DMS79 (cell line): Measurements from ENCODE around the gene PCDHA4.
"Not testable (repeated sequence)": the region's sequence is repeated elsewhere in the genome, so short reads cannot be mapped to it uniquely, and the experiment has no call there.

Source experiments
- DNase-seq: peaks from one replicate; lab custom pipeline; 2025; lab: John Stamatoyannopoulos, UW

Gene PCDHA4

GRCh38 chr5:140821375-140822280 is 14.8 kb downstream of the PCDHA4 start, which contains the start of gene PCDHA5:
Gene PCDHA5 (plus strand): TSS chr5:140821613.
- DNase-seq, result no peak

- DNase-seq, result no peak
Observed at GRCh38 chr5:140822281-140822629, 15.4 kb downstream of the PCDHA4 start.

- DNase-seq, result not testable (repeated sequence)
Observed at GRCh38 chr5:140822969-140823368, 16.1 kb downstream of the PCDHA4 start.

GRCh38 chr5:140823475-140823874 is 16.6 kb downstream of the PCDHA4 start:
- no peak for DNase-seq

- DNase-seq, result no peak
Observed at GRCh38 chr5:140827704-140828361, 21.0 kb downstream of the PCDHA4 start, which contains the start of gene PCDHA6. Gene PCDHA6 (plus strand): TSS chr5:140827960. CDS start chr5:140828092, 132 bp downstream.

GRCh38 chr5:140828362-140828737 is 21.5 kb downstream of the PCDHA4 start:
- DNase-seq, result no peak

- not testable (repeated sequence) for DNase-seq
Observed at GRCh38 chr5:140829511-140830501, 22.9 kb downstream of the PCDHA4 start.

DNA sequence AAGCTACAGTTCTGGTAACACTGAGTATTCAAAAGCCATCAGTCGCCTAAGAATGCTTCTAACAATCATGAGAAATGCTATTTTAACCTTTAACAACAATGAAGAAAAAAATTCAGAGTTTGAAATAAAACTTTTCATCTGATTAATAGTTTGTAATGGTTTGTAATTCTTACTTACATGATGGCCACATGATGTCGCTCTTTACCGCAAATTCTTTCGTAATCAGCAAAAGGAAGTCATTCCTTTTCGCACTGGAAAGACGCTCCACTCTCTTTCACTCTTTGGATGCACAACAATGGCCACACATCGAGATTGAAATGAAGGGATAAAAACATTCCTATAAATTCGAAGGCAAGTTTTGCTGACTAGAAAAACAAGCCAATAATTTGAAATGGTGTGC is 27.1 kb downstream of the PCDHA4 start, which contains the start of gene PCDHA7:
Gene PCDHA7 (plus strand): TSS at position 277 of the 400 bp plus-strand sequence. CDS start 115 bp downstream, at position 392.
- no peak for DNase-seq

GRCh38 chr5:140834439-140835008 is 27.7 kb downstream of the PCDHA4 start:
- not testable (repeated sequence) for DNase-seq

DNA sequence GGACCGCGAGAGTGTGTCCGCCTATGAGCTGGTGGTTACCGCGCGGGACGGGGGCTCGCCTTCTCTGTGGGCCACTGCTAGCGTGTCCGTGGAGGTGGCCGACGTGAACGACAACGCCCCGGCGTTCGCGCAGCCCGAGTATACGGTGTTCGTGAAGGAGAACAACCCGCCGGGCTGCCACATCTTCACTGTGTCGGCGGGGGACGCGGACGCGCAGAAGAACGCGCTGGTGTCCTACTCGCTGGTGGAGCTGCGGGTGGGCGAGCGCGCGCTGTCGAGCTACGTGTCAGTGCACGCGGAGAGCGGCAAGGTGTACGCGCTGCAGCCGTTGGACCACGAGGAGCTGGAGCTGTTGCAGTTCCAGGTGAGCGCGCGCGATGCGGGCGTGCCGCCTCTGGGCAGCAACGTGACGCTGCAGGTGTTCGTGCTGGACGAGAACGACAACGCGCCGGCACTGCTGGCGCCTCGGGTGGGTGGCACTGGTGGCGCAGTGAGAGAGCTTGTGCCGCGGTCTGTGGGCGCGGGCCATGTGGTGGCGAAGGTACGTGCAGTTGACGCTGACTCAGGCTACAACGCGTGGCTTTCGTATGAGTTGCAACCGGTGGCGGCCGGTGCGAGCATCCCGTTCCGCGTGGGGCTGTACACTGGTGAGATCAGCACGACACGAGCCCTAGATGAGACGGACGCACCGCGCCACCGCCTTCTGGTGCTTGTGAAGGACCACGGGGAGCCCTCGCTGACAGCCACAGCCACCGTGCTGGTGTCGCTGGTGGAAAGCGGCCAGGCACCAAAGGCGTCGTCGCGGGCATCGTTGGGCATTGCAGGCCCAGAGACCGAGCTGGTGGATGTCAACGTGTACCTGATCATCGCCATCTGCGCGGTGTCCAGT is 29.0 kb downstream of the PCDHA4 start:
- DNase-seq, result no peak

DNA sequence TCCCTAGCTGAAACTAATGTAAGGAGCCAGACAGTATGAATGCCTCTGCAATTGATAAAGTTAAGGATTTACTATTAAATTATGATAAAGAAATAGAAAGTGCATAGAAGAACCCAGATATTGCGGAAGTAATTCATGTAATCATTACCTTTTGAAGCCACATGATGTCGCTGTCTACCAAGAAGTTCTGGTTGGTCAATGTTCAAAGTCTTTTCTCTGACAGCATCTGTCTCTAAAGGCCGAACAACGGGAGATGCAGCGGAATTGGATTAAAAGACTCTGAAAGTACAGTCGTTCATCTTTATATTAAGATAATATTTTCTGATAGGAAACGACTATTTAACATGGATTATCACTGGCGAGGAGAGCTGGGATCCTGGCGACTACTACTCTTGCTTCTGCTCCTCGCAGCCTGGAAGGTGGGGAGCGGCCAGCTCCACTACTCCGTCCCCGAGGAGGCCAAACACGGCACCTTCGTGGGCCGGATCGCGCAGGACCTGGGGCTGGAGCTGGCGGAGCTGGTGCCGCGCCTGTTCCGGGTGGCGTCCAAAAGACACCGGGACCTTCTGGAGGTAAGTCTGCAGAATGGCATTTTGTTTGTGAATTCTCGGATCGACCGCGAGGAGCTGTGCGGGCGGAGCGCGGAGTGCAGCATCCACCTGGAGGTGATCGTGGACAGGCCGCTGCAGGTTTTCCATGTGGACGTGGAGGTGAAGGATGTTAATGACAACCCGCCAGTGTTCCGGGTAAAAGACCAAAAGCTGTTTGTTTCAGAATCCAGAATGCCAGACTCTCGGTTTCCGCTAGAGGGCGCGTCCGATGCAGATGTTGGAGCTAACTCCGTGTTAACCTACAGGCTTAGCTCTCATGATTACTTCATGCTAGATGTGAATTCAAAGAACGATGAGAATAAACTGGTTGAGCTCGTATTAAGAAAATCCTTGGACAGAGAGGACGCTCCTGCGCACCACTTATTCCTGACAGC is 34.4 kb downstream of the PCDHA4 start, which contains the start of gene PCDHA8:
Gene PCDHA8 (plus strand): TSS at position 210 of the 985 bp plus-strand sequence. CDS start 135 bp downstream, at position 345.
- DNase-seq, result no peak

- no peak for DNase-seq
Observed at GRCh38 chr5:140842798-140843733, 36.2 kb downstream of the PCDHA4 start.

DNA sequence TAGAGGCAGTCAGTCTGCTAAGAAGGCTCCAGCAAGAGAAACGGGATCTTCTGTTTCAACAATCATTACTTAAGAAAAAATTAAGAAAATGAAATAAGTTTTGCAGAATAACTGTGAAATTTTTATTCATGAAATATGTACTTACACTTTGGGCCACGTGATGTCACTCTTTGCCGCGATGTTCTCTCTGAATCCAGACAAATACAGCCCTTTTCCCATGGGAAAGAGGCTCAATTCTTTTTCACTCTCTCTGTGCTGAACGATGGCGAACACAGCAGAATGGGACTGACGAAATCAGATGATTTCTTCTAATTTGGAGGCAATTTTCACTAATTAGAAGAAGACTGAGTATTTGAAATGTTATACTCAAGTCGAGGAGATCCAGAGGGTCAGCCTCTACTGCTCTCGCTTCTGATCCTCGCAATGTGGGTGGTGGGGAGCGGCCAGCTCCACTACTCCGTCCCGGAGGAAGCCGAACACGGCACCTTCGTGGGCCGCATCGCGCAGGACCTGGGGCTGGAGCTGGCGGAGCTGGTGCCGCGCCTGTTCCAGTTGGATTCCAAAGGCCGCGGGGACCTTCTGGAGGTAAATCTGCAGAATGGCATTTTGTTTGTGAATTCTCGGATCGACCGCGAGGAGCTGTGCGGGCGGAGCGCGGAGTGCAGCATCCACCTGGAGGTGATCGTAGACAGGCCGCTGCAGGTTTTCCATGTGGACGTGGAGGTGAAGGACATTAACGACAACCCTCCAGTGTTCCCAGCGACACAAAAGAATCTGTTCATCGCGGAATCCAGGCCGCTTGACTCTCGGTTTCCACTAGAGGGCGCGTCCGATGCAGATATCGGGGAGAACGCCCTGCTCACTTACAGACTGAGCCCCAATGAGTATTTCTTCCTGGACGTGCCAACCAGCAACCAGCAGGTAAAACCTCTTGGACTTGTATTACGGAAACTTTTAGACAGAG is 41.6 kb downstream of the PCDHA4 start, which contains the start of gene PCDHA9:
Gene PCDHA9 (plus strand): TSS at position 244 of the 964 bp plus-strand sequence. CDS start 114 bp downstream, at position 358.
- not testable (repeated sequence) for DNase-seq

- not testable (repeated sequence) for DNase-seq
Observed at GRCh38 chr5:140849831-140850634, 43.2 kb downstream of the PCDHA4 start.
